Mucosa of rectum (tissue), 2 donors: Measurements from ENCODE around the gene PLA2G2E.

Source experiments
- H3K27ac ChIP-seq, 2 donors: one replicate each; pipeline ENCODE4 v1.7.0; 2013; ENCODE audit warnings: inconsistent platforms in 2 of 2, low read depth in 2 of 2, low read length in 2 of 2
- H3K27me3 ChIP-seq, 2 donors: one replicate each; pipeline ENCODE4 v1.7.0; 2013; ENCODE audit warnings: low read length in 2 of 2; ENCODE audit not compliant: control insufficient read depth in 2 of 2, insufficient read depth in 2 of 2
- H3K36me3 ChIP-seq, 2 donors: one replicate each; pipeline ENCODE4 v1.7.0; 2013; ENCODE audit warnings: low read length in 2 of 2; ENCODE audit not compliant: control insufficient read depth in 2 of 2, insufficient read depth in 2 of 2
- H3K4me1 ChIP-seq, 2 donors: one replicate each; pipeline ENCODE4 v1.7.0; 2013; ENCODE audit warnings: low read length in 2 of 2, mild to moderate bottlenecking in 1 of 2; ENCODE audit not compliant: control insufficient read depth in 2 of 2, insufficient read depth in 2 of 2
- H3K4me3 ChIP-seq, 2 donors: one replicate each; pipeline ENCODE4 v1.7.0; 2013; ENCODE audit warnings: low read length in 2 of 2
- H3K9ac ChIP-seq, 2 donors: one replicate each; pipeline ENCODE4 v1.7.0; 2013; ENCODE audit warnings: low read length in 2 of 2, low read depth in 1 of 2, mild to moderate bottlenecking in 1 of 2
- H3K9me3 ChIP-seq, 2 donors: one replicate each; pipeline ENCODE4 v1.7.0; 2013; ENCODE audit warnings: low read length in 2 of 2; ENCODE audit not compliant: control insufficient read depth in 2 of 2
- donor health status: healthy.
- donor health status: Normal muscosa, but diverticular disease.

The PLA2G2E gene

GRCh38 chr1:19877181-19877750 lies 46.2 kb downstream of the PLA2G2E start:
- Histone ChIP-seq H3K4me3 (no peak overlapping the region), H3K27ac (no peak overlapping the region), H3K36me3 (no peaks in the 10 kb centered on the region), H3K9me3 (no peaks in the 10 kb centered on the region), H3K4me1 (peaks cover 3 to 11% of the 10 kb centered on the region in 2 donors), H3K9ac (no peak overlapping the region), H3K27me3 (no peaks in the 10 kb centered on the region)

GRCh38 chr1:19872190-19872589 lies 51.2 kb downstream of the PLA2G2E start:
- Histone ChIP-seq H3K9ac (peak overlapping the region in 1 of 2 donors; percentile 6), H3K9me3 (no peaks in the 10 kb centered on the region), H3K36me3 (no peaks in the 10 kb centered on the region), H3K4me1 (peaks cover 0 to 8% of the 10 kb centered on the region in 2 donors), H3K27ac (peak overlapping the region in 1 of 2 donors; percentile 45), H3K4me3 (no peak overlapping the region), H3K27me3 (peaks cover 0 to 3% of the 10 kb centered on the region in 2 donors)
